ENCODE data around the gene VMP1. TPM values are rescaled to one million over a fixed set of nuclear protein-coding genes. Genes with fewer than 3 reads are reported as not detected.
"Not testable (repeated sequence)": the region's sequence is repeated elsewhere in the genome, so short reads cannot be mapped to it uniquely, and the experiment has no call there.

VMP1 gene
- total and polyA plus RNA-seq, 2 experiments from 2014 or later, result 134 to 216 TPM

DNA sequence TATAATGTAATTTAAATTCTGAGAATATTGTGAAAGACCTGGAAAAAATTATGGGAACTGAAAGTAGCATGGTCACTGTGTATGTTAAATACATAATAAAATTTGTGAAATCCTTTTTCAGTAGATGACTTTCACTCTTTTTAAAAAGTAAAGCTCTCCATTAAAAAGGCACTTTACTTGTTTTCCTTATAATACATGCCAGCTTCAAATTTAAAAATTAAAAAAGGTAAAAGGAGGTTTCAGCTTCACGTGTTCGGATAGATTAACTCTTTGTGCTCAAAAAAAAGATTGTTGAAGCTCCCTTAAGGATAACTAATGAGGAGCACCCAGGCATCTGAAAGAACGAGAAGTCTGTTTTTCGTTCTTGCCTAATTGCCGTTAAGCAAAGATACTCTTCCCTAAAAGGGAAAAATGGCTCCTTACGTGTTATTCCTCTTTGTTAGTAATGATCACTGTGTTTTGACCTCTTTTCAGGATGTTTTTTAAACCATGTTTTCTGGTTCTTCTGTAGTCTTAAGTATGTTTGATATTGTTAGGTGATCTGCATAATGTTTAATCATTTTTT is 97.5 kb downstream of the VMP1 start:
- Histone ChIP-seq H3K27ac (peak overlapping the region; percentile 91), H4K20me1 (ENCODE audit: insufficient read depth) (no peaks in the 10 kb centered on the region), H3K27me3 (replicated peaks; ENCODE audit: insufficient read depth) (no peaks in the 10 kb centered on the region), H3K4me3 (peak overlapping the region; percentile 65), H3K36me3 (ENCODE audit: low read depth) (no peaks in the 10 kb centered on the region), H3K9me3 (ENCODE audit: low read depth) (no peaks in the 10 kb centered on the region), H3K4me1 (ENCODE audit: insufficient read depth) (peaks cover 62% of the 10 kb centered on the region), H3K4me2 (ENCODE audit: unreplicated experiment) (peak overlapping the region; percentile 99), H3K9me2 (ENCODE audit: insufficient read depth) (no peaks in the 10 kb centered on the region), H3F3A (ENCODE audit: insufficient read depth) (peaks cover 28% of the 10 kb centered on the region), H2AFZ (peak overlapping the region; percentile 68), H3K79me2 (ENCODE audit: insufficient read depth) (peaks cover 50% of the 10 kb centered on the region), H3K9ac (peak overlapping the region; percentile 91)
- TF ChIP-seq EZH2phosphoT487 (IDR thresholded peaks at IDR 0.05; ENCODE audit: insufficient read depth, low read depth) (no peak), EZH2 (IDR thresholded peaks at IDR 0.05; ENCODE audit: insufficient read depth, poor library complexity, severe bottlenecking) (no peak)
- WGBS, 2 experiments (ENCODE audit: low coverage in 1 of 2, low lambda C conversion rate in 2 of 2, missing lambda C conversion rate in 2 of 2), result 7% methylated on average over 6 of the region's 6 CpGs
- in situ Hi-C loops (cut with MboI), result no loop called here
- peak; percentile 53 for DNase-seq

DNA sequence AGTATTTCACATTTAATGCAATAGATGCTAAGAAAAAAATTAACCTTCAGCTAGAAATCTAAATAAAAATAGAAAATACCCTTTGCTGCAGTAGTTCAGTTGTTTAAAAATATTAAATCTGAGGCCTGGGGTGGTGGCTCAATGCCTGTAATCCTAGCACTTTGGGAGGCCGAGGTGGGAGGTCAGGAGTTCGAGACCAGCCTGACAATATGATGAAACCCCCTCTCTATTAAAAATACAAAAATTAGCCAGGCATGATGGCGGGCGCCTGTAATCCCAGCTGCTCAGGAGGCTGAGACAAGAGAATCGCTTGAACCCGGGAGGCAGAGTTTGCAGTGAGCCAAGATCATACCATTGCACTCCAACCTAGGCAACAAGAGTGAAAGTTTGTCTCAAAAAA is 98.9 kb downstream of the VMP1 start:
- in situ Hi-C loops (cut with MboI), result not testable (repeated sequence)
- H3K27ac ChIP-seq, result peak overlapping the region; percentile 91; the same call in 1 of the 2 replicates

DNA sequence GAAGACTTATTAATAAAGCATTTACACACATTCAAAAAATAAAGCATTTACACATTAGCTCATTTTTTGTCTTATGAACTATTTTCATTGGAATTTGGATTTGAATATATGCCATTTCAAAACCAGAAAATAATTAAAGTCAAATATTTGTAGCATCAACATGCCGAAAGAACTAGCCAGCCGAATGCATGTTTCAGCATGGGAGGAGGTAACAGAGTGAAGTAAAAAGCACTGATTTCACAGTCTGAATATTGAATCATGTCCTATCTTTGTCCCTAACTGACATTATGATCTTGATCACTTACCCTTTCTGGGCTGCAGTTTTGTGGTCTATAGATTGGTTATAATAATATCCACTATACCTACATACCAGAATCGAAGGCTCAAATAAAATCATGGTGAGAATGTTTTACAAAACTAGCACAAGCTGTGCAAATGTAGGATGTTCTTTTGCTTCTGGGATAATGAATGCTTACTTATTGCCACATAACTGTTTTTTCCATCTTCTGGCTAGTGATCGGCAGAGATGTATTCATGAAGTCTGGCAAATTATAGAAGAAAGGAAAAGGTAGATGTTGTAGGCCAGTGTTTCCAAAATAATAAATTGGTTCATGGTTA is 100.5 kb downstream of the VMP1 start:
- Histone ChIP-seq H3K36me3 (ENCODE audit: low read depth) (no peaks in the 10 kb centered on the region; the same call in 1 of the 2 replicates), H3K4me3 (peak overlapping the region; percentile 52), H3K4me2 (ENCODE audit: unreplicated experiment) (peak overlapping the region; percentile 63), H3K9me3 (ENCODE audit: low read depth) (no peaks in the 10 kb centered on the region), H3F3A (ENCODE audit: insufficient read depth) (peaks cover 48% of the 10 kb centered on the region), H3K4me1 (ENCODE audit: insufficient read depth) (peaks cover 86% of the 10 kb centered on the region), H2AFZ (peak overlapping the region; percentile 4), H3K27ac (peak overlapping the region; percentile 91), H3K9me2 (ENCODE audit: insufficient read depth) (no peaks in the 10 kb centered on the region), H3K79me2 (ENCODE audit: insufficient read depth) (peaks cover 61% of the 10 kb centered on the region), H4K20me1 (ENCODE audit: insufficient read depth) (no peaks in the 10 kb centered on the region), H3K27me3 (replicated peaks; ENCODE audit: insufficient read depth) (no peaks in the 10 kb centered on the region), H3K9ac (peak overlapping the region; percentile 67)
- TF ChIP-seq EZH2phosphoT487 (IDR thresholded peaks at IDR 0.05; ENCODE audit: insufficient read depth, low read depth), result no peak
- TF ChIP-seq EZH2 (IDR thresholded peaks at IDR 0.05; ENCODE audit: insufficient read depth, poor library complexity, severe bottlenecking), result no peak
- in situ Hi-C loops (cut with MboI), result no loop called here
- WGBS, 2 experiments (ENCODE audit: low coverage in 1 of 2, low lambda C conversion rate in 2 of 2, missing lambda C conversion rate in 2 of 2), result 3 to 6% methylated on average over 4 of the region's 4 CpGs
- peak; percentile 78 for DNase-seq

More for the DNA sequence above, 98.9 kb downstream of the VMP1 start:
- Histone ChIP-seq H3F3A (ENCODE audit: insufficient read depth) (peaks cover 42% of the 10 kb centered on the region), H3K4me2 (ENCODE audit: unreplicated experiment) (peak overlapping the region; percentile 63), H3K4me1 (ENCODE audit: insufficient read depth) (peaks cover 76% of the 10 kb centered on the region), H3K79me2 (ENCODE audit: insufficient read depth) (peaks cover 53% of the 10 kb centered on the region)
- not testable (repeated sequence) for H3K4me3 ChIP-seq; H3K36me3 ChIP-seq (ENCODE audit: low read depth); H3K9me3 ChIP-seq (ENCODE audit: low read depth); H3K9me2 ChIP-seq (ENCODE audit: insufficient read depth); DNase-seq; H4K20me1 ChIP-seq (ENCODE audit: insufficient read depth); H3K27me3 ChIP-seq (replicated peaks; ENCODE audit: insufficient read depth); H3K9ac ChIP-seq; H2AFZ ChIP-seq
- WGBS, 2 experiments (ENCODE audit: low coverage in 1 of 2, low lambda C conversion rate in 2 of 2, missing lambda C conversion rate in 2 of 2), result 89 to 90% methylated on average over 6 of the region's 6 CpGs

DNA sequence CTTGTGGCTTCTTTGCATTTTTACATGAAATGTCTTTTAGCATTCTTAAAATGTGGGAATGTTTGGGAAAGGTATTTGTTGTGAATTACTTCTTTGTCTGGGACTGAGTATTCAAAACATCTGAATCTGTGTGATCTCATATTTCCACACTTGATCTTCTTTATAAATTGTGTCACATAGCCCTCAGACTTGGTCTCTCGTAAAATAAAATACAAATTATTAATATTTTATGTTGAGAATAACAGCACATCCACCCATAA is 103.4 kb downstream of the VMP1 start:
- Histone ChIP-seq H2AFZ (no peak overlapping the region), H3K4me3 (no peak overlapping the region), H3K9me2 (ENCODE audit: insufficient read depth) (no peaks in the 10 kb centered on the region), H4K20me1 (ENCODE audit: insufficient read depth) (no peaks in the 10 kb centered on the region), H3F3A (ENCODE audit: insufficient read depth) (peaks cover 42% of the 10 kb centered on the region), H3K4me2 (ENCODE audit: unreplicated experiment) (peak overlapping the region; percentile 70), H3K9ac (peak overlapping the region; percentile 27; the same call in 1 of the 2 replicates), H3K4me1 (ENCODE audit: insufficient read depth) (peaks cover 60% of the 10 kb centered on the region), H3K9me3 (ENCODE audit: low read depth) (no peaks in the 10 kb centered on the region), H3K27me3 (replicated peaks; ENCODE audit: insufficient read depth) (no peaks in the 10 kb centered on the region), H3K27ac (peak overlapping the region; percentile 73), H3K79me2 (ENCODE audit: insufficient read depth) (peaks cover 46% of the 10 kb centered on the region), H3K36me3 (ENCODE audit: low read depth) (no peaks in the 10 kb centered on the region; the same call in 1 of the 2 replicates)
- in situ Hi-C loops (cut with MboI), result no loop called here
- WGBS, 2 experiments (ENCODE audit: low coverage in 1 of 2, low lambda C conversion rate in 2 of 2, missing lambda C conversion rate in 2 of 2), result 83 to 87% methylated on average over 1 of the region's 1 CpG
- peak; percentile 27 for DNase-seq
- TF ChIP-seq EZH2 (IDR thresholded peaks at IDR 0.05; ENCODE audit: insufficient read depth, poor library complexity, severe bottlenecking) (no peak), EZH2phosphoT487 (IDR thresholded peaks at IDR 0.05; ENCODE audit: insufficient read depth, low read depth) (no peak)
